ENCODE data around the gene TREML1. TPM values are rescaled to one million over a fixed set of nuclear protein-coding genes. Genes with fewer than 3 reads are reported as not detected.

Gene TREML1
- total RNA-seq, 1 donor from 2014 or later: not detected

- H3K4me3 ChIP-seq (ENCODE audit: low read depth, low read length): no peak overlapping the region
- no peaks in the 10 kb centered on the region for H3K36me3 ChIP-seq (ENCODE audit: control insufficient read depth, insufficient read depth, low read length)
- no peak for TF ChIP-seq CTCF (IDR thresholded peaks at IDR 0.05; ENCODE audit: insufficient read depth, low read length, poor library complexity, severe bottlenecking)
- no peak for DNase-seq (ENCODE audit: low read depth)
- H3K27me3 ChIP-seq (ENCODE audit: control insufficient read depth, insufficient read depth, low read length): no peaks in the 10 kb centered on the region
Observed at GRCh38 chr6:41163419-41163717, 9.2 kb upstream of the TREML1 start.

GRCh38 chr6:41162687-41163418 lies 8.7 kb upstream of the TREML1 start, which contains the start of gene TREM2:
Gene TREM2, minus strand, starts transcription at chr6:41163116. Its CDS starts 34 bp downstream, at chr6:41163082.
- TF ChIP-seq CTCF (IDR thresholded peaks at IDR 0.05; ENCODE audit: insufficient read depth, low read length, poor library complexity, severe bottlenecking): no peak
- no peaks in the 10 kb centered on the region for H3K27me3 ChIP-seq (ENCODE audit: control insufficient read depth, insufficient read depth, low read length)
- no peak within 1 kb of the TSS for H3K4me3 ChIP-seq (ENCODE audit: low read depth, low read length)
- H3K36me3 ChIP-seq (ENCODE audit: control insufficient read depth, insufficient read depth, low read length): no peaks in the 10 kb centered on the region
- DNase-seq (ENCODE audit: low read depth): no peak

- no peak for DNase-seq (ENCODE audit: low read depth)
- TF ChIP-seq CTCF (IDR thresholded peaks at IDR 0.05; ENCODE audit: insufficient read depth, low read length, poor library complexity, severe bottlenecking): no peak
- no peak overlapping the region for H3K4me3 ChIP-seq (ENCODE audit: low read depth, low read length)
Observed at GRCh38 chr6:41161851-41162552, 7.9 kb upstream of the TREML1 start.

GRCh38 chr6:41161380-41161779 lies 7.2 kb upstream of the TREML1 start:
- TF ChIP-seq CTCF (IDR thresholded peaks at IDR 0.05; ENCODE audit: insufficient read depth, low read length, poor library complexity, severe bottlenecking): no peak
- H3K27me3 ChIP-seq (ENCODE audit: control insufficient read depth, insufficient read depth, low read length): no peaks in the 10 kb centered on the region
- H3K4me3 ChIP-seq (ENCODE audit: low read depth, low read length): no peak overlapping the region
- no peaks in the 10 kb centered on the region for H3K36me3 ChIP-seq (ENCODE audit: control insufficient read depth, insufficient read depth, low read length)
- DNase-seq (ENCODE audit: low read depth): no peak

More at GRCh38 chr6:41161851-41162552, 7.9 kb upstream of the TREML1 start:
- Histone ChIP-seq H3K27me3 (ENCODE audit: control insufficient read depth, insufficient read depth, low read length) (no peaks in the 10 kb centered on the region), H3K36me3 (ENCODE audit: control insufficient read depth, insufficient read depth, low read length) (no peaks in the 10 kb centered on the region)

- Histone ChIP-seq H3K27me3 (ENCODE audit: control insufficient read depth, insufficient read depth, low read length) (no peaks in the 10 kb centered on the region), H3K4me3 (ENCODE audit: low read depth, low read length) (no peak overlapping the region), H3K36me3 (ENCODE audit: control insufficient read depth, insufficient read depth, low read length) (no peaks in the 10 kb centered on the region)
- TF ChIP-seq CTCF (IDR thresholded peaks at IDR 0.05; ENCODE audit: insufficient read depth, low read length, poor library complexity, severe bottlenecking): no peak
- no peak for DNase-seq (ENCODE audit: low read depth)
Observed at GRCh38 chr6:41160933-41161332, 6.8 kb upstream of the TREML1 start.

Measured in kidney epithelial cell (primary cell).